Cardiac muscle cell (in vitro differentiated cells and primary cell): ENCODE results near the gene MAN1B1. TPM values are rescaled to one million over a fixed set of nuclear protein-coding genes. Genes with fewer than 3 reads are reported as not detected.
"Not testable (repeated sequence)": the region's sequence is repeated elsewhere in the genome, so short reads cannot be mapped to it uniquely, and the experiment has no call there.

ENCODE experiments used
- DNase-seq, 2 donors: peaks; one replicate each; pipeline versions ENCODE4 v3.0.0 to v3.0.0-alpha.2; 2010 to 2017; ENCODE audit warnings: low read depth in 1 of 2, low spot score in 1 of 2
- H3K27ac ChIP-seq: fragments of 200-600 bp; sonication (generic); 2 replicates; pipeline ENCODE4 v1.5.1; 2016
- H3K27me3 ChIP-seq: fragments of 200-600 bp; sonication (generic); 2 replicates; pipeline ENCODE4 v1.6.0; 2016; ENCODE audit warnings: control low read depth
- H3K36me3 ChIP-seq: fragments of 200-600 bp; sonication (generic); 2 replicates; pipeline ENCODE4 v1.5.1; 2016; ENCODE audit warnings: control low read depth
- H3K4me1 ChIP-seq: fragments of 200-600 bp; sonication (generic); 2 replicates; pipeline ENCODE4 v1.8.1; 2017; ENCODE audit warnings: low read depth, mild to moderate bottlenecking, mixed run types
- H3K4me3 ChIP-seq: fragments of 200-600 bp; sonication (generic); 2 replicates; pipeline ENCODE4 v1.5.1; 2016; ENCODE audit warnings: mild to moderate bottlenecking
- H3K9me3 ChIP-seq: fragments of 200-600 bp; sonication (generic); 2 replicates; pipeline ENCODE4 v1.5.1; 2017; ENCODE audit warnings: low read depth, mild to moderate bottlenecking, control low read depth
- polyA plus RNA-seq: library from polyadenylated mRNA; unstranded; fragments of >200 nt; fragmentation: Nextera tagmentation; extraction: Ambion mirVana; gene quantifications from 2 replicates; pipeline ENCODE4 v1.2.1, GENCODE V29; 2016
- total RNA-seq: library from RNA; depleted of rRNA; stranded (reverse); fragments of >200 nt; gene quantifications from 2 replicates; pipeline ENCODE4 v1.2.3, GENCODE V29; 2016
- TF ChIP-seq, protein P1 (sequence below): IDR thresholded peaks from 2 replicates; pipeline ENCODE4 v1.5.1; 2012; ENCODE audit warnings: low read depth, mild to moderate bottlenecking, low read length

The MAN1B1 gene
- total and polyA plus RNA-seq, 2 experiments from 2014 or later = 67.6 to 73.3 TPM

DNA sequence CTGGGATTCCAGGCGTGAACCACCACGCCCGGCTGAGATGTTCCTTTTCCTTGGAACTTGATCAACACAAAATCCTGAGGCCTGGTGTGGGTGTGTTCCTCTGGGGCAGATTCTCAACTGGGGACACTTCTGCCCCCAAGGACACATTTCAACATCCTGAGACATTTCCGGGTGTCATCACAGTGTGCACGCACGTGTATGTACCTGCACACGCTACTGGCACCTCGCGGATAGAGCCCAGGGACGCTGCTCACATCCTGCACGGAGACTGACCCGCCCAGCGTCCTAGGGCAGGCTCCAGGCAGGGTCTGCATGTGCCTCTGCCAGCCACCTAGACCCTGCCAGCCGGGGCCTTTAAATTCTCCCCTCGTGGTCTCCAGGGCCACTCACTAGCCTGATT lies 24.4 kb upstream of the MAN1B1 start:
- Histone ChIP-seq H3K27me3 (peaks cover 7% of the 10 kb centered on the region), H3K4me1 (no peaks in the 10 kb centered on the region), H3K4me3 (no peak overlapping the region), H3K27ac (no peak overlapping the region), H3K36me3 (no peaks in the 10 kb centered on the region), H3K9me3 (no peaks in the 10 kb centered on the region)
- TF ChIP-seq, protein P1, sequence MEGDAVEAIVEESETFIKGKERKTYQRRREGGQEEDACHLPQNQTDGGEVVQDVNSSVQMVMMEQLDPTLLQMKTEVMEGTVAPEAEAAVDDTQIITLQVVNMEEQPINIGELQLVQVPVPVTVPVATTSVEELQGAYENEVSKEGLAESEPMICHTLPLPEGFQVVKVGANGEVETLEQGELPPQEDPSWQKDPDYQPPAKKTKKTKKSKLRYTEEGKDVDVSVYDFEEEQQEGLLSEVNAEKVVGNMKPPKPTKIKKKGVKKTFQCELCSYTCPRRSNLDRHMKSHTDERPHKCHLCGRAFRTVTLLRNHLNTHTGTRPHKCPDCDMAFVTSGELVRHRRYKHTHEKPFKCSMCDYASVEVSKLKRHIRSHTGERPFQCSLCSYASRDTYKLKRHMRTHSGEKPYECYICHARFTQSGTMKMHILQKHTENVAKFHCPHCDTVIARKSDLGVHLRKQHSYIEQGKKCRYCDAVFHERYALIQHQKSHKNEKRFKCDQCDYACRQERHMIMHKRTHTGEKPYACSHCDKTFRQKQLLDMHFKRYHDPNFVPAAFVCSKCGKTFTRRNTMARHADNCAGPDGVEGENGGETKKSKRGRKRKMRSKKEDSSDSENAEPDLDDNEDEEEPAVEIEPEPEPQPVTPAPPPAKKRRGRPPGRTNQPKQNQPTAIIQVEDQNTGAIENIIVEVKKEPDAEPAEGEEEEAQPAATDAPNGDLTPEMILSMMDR = no peak
- no peak for DNase-seq

DNA sequence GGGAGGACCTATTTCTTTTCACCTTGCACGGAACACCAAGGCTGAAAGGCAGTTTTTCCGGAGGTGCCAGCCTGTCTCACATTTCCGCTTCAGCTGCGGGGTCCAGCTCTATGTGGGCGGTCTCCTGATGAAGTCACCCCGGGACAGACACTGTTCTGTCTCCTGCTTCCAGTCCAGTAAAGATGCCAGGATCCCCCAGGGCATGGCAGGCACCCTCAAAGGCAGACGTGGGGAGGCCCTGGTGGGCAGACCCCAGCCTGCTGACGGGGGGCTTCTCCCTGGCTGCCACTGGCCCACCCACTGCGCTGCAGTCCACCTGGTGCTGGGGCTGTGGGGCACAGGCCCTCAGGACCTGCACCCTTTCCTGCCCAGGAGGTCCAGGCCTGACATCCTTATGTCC lies 24.0 kb upstream of the MAN1B1 start:
- not testable (repeated sequence) for H3K36me3 ChIP-seq, H3K27ac ChIP-seq, DNase-seq, H3K27me3 ChIP-seq, H3K4me1 ChIP-seq, H3K9me3 ChIP-seq, H3K4me3 ChIP-seq

DNA sequence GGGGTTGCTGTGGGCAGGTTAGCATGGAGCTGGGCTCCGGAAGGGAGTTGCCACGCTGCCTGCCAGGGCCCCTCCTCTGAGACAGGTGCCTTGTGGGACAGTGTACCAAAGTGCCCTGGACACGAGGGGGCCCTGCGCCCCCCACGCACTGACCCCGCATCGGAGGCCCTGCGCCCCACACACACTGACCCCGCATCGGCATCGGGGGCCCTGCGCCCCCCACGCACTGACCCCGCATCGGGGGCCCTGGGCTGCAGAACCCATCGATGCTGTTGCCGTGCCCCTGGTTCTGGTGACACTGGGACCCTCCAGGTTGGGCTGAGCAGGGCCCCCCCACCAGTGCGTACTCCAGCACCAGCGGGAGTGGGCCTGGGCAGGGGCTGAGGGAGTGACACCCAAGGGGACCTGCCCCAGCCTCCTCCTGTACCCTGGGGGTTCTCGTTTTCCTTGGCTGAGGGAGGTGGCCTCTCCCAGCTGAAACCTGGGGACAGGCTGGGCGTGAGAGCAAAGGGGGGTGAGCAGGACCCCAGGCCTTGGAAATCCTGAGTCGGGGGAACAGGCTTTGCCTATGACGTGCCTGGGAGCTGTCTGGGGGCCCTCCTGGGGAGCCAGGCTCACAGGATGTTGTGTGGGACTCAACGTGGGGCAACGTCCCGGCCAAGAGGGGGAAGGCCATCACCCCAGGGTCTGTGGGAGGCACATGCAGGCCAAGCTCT lies 23.3 kb upstream of the MAN1B1 start:
- Histone ChIP-seq H3K4me1 (no peaks in the 10 kb centered on the region), H3K27me3 (peaks cover 4% of the 10 kb centered on the region), H3K4me3 (no peak overlapping the region), H3K27ac (no peak overlapping the region), H3K36me3 (no peaks in the 10 kb centered on the region), H3K9me3 (no peaks in the 10 kb centered on the region)
- TF ChIP-seq, protein P1 = no peak
- no peak for DNase-seq

DNA sequence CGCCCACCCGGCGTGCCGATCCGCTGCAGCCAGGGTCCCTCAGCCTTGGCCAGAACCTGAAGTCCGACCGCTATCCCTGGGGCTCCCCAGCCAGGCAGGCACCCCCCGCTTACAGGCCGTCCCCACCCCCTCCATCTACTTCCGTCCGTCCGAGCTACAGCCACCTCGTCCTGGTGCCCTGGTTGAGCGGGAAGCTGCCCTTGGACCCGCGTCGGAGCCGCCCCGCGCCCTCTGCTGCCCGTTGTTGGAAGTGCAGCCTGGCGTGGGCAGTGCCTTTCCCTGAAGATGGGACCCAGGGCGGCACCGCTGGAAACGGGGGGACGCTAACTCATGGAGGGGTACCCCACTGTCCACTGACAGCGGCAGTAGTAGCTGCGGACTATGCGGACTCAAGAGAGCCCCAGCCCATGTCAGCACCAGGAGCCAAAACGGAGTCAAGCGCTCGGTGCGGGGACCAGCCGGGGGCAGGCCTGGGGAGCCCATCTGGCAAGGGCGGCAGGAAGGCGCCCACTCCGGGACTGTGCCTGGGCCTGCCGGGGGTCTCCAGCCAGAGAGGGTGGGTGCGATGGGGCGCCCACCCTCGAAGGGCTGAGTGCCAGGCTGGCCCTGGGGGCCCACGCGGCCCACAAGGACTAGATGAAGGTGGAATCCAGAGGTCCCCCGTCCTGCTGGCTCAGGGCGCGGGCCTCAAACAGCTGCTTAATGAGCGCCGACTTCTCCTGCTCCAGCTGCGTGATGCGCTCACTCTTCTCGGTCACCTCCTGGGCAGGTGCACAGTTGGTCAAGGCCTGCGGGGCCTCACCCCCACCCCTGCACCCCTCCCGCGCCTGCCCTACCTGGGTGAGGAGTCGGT lies 22.5 kb upstream of the MAN1B1 start:
- peak; percentile 58 to 67 for DNase-seq
- Histone ChIP-seq H3K36me3 (no peaks in the 10 kb centered on the region), H3K4me1 (no peaks in the 10 kb centered on the region), H3K27ac (no peak overlapping the region), H3K9me3 (no peaks in the 10 kb centered on the region), H3K4me3 (no peak overlapping the region), H3K27me3 (peaks cover 2% of the 10 kb centered on the region)
- TF ChIP-seq, protein P1 = peak; percentile 93

DNA sequence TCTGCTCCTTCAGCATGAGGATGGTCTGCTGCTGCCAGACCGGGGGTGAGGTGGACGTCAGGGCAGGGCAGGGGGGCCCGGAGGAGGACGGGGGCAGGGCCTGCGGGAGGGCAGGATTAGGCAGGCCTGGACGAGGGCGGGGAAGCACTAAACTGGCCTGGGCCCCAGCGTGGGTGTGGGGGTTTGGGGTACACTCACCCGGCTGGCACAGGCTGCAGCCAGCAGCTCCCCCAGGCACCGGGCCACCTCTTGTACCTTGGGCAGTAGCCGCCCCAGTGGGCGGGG lies 22.0 kb upstream of the MAN1B1 start:
- H3K27ac ChIP-seq = no peak overlapping the region
- TF ChIP-seq, protein P1 = no peak
- DNase-seq = no peak
- H3K9me3 ChIP-seq = no peaks in the 10 kb centered on the region
- H3K4me1 ChIP-seq = no peaks in the 10 kb centered on the region
- H3K4me3 ChIP-seq = no peak overlapping the region
- H3K27me3 ChIP-seq = peaks cover 8% of the 10 kb centered on the region
- H3K36me3 ChIP-seq = no peaks in the 10 kb centered on the region

DNA sequence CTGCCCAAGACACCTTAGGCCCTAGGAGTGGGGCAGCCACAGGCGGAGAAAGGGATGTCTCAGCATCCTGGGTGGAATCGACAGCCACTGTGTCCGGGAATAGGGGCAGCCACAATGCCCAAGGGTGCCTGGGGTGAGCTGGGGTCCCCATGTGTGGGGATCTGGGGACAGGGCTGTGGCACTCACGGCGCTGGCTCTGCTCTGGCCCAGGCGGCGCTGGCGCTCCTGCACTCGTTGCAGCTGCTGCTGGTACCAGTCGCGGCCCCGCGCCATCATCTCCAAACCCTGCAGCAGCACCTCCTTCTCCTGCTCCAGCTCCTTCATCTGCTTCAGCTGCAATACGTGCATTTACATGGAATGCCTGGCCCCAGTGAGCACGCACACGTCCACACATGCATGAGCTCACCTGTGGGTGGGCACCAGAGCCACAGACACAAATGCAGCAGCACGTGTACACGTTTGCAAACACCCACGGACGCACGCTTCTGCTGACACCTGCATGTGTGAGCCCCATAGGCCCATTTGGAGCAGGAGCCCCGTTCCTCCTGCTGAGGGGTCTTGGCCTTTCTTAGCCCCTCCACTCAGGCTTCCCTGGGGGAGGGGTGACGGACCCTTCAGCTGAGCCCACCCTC lies 21.3 kb upstream of the MAN1B1 start:
- Histone ChIP-seq H3K9me3 (no peaks in the 10 kb centered on the region), H3K27me3 (peaks cover 10% of the 10 kb centered on the region), H3K36me3 (no peaks in the 10 kb centered on the region), H3K4me3 (no peak overlapping the region), H3K27ac (no peak overlapping the region), H3K4me1 (no peaks in the 10 kb centered on the region)
- DNase-seq = no peak
- TF ChIP-seq, protein P1 = no peak
